ENCODE measurements around the gene CYB561.

The CYB561 gene

GRCh38 chr17:63490329-63490728 lies 44.2 kb upstream of the CYB561 start:
- DNase-seq (ENCODE audit: insufficient read length, low spot score): no peak
- TF ChIP-seq TAF1 (IDR thresholded peaks at IDR 0.05; ENCODE audit: low read depth, low read length): no peak
- no peak for TF ChIP-seq PAX5 (IDR thresholded peaks at IDR 0.05; ENCODE audit: insufficient read depth, low read length, severe bottlenecking)
- no peak for TF ChIP-seq POU2F2 (IDR thresholded peaks at IDR 0.05; ENCODE audit: low read depth, low read length)
- no peak for FAIRE-seq

- no peak for DNase-seq (ENCODE audit: insufficient read length, low spot score)
- no peak for TF ChIP-seq POU2F2 (IDR thresholded peaks at IDR 0.05; ENCODE audit: low read depth, low read length)
- no peak for TF ChIP-seq SPI1 (IDR thresholded peaks at IDR 0.05; ENCODE audit: low read depth, low read length)
- TF ChIP-seq POLR2A (IDR thresholded peaks at IDR 0.05; ENCODE audit: low read depth, low read length): no peak
- TF ChIP-seq PAX5 (IDR thresholded peaks at IDR 0.05; ENCODE audit: insufficient read depth, low read length, severe bottlenecking): no peak
Measured at GRCh38 chr17:63489291-63489690, 43.2 kb upstream of the CYB561 start.

GRCh38 chr17:63488851-63489250 lies 42.7 kb upstream of the CYB561 start:
- DNase-seq (ENCODE audit: insufficient read length, low spot score): no peak
- no peak for FAIRE-seq
- TF ChIP-seq TAF1 (IDR thresholded peaks at IDR 0.05; ENCODE audit: low read depth, low read length) (no peak), SPI1 (IDR thresholded peaks at IDR 0.05; ENCODE audit: low read depth, low read length) (no peak), POU2F2 (IDR thresholded peaks at IDR 0.05; ENCODE audit: low read depth, low read length) (no peak), POLR2A (IDR thresholded peaks at IDR 0.05; ENCODE audit: low read depth, low read length) (no peak), POLR2AphosphoS5 (IDR thresholded peaks at IDR 0.05; ENCODE audit: low read depth, low read length) (no peak), PAX5 (IDR thresholded peaks at IDR 0.05; ENCODE audit: insufficient read depth, low read length, severe bottlenecking) (no peak)

More at GRCh38 chr17:63489291-63489690, 43.2 kb upstream of the CYB561 start:
- FAIRE-seq: no peak

GRCh38 chr17:63487014-63487339 lies 40.9 kb upstream of the CYB561 start:
- no peak for FAIRE-seq
- DNase-seq (ENCODE audit: insufficient read length, low spot score): no peak
- TF ChIP-seq PAX5 (IDR thresholded peaks at IDR 0.05; ENCODE audit: insufficient read depth, low read length, severe bottlenecking) (no peak), SPI1 (IDR thresholded peaks at IDR 0.05; ENCODE audit: low read depth, low read length) (no peak), POLR2A (IDR thresholded peaks at IDR 0.05; ENCODE audit: low read depth, low read length) (no peak), TAF1 (IDR thresholded peaks at IDR 0.05; ENCODE audit: low read depth, low read length) (no peak), POU2F2 (IDR thresholded peaks at IDR 0.05; ENCODE audit: low read depth, low read length) (no peak), POLR2AphosphoS5 (IDR thresholded peaks at IDR 0.05; ENCODE audit: low read depth, low read length) (no peak)

- TF ChIP-seq TAF1 (IDR thresholded peaks at IDR 0.05; ENCODE audit: low read depth, low read length): no peak
- TF ChIP-seq PAX5 (IDR thresholded peaks at IDR 0.05; ENCODE audit: insufficient read depth, low read length, severe bottlenecking): no peak
- no peak for TF ChIP-seq POLR2AphosphoS5 (IDR thresholded peaks at IDR 0.05; ENCODE audit: low read depth, low read length)
- TF ChIP-seq SPI1 (IDR thresholded peaks at IDR 0.05; ENCODE audit: low read depth, low read length): no peak
- no peak for TF ChIP-seq POU2F2 (IDR thresholded peaks at IDR 0.05; ENCODE audit: low read depth, low read length)
- TF ChIP-seq POLR2A (IDR thresholded peaks at IDR 0.05; ENCODE audit: low read depth, low read length): no peak
- DNase-seq (ENCODE audit: insufficient read length, low spot score): no peak
- no peak for FAIRE-seq
Measured at GRCh38 chr17:63486317-63487013, 40.4 kb upstream of the CYB561 start.

GRCh38 chr17:63483655-63484575 lies 37.8 kb upstream of the CYB561 start:
- DNase-seq (ENCODE audit: insufficient read length, low spot score) (no peak), FAIRE-seq (no peak)
- no peak for TF ChIP-seq POLR2AphosphoS5 (IDR thresholded peaks at IDR 0.05; ENCODE audit: low read depth, low read length)
- TF ChIP-seq PAX5 (IDR thresholded peaks at IDR 0.05; ENCODE audit: insufficient read depth, low read length, severe bottlenecking): no peak
- no peak for TF ChIP-seq TAF1 (IDR thresholded peaks at IDR 0.05; ENCODE audit: low read depth, low read length)
- no peak for TF ChIP-seq POLR2A (IDR thresholded peaks at IDR 0.05; ENCODE audit: low read depth, low read length)
- no peak for TF ChIP-seq SPI1 (IDR thresholded peaks at IDR 0.05; ENCODE audit: low read depth, low read length)
- no peak for TF ChIP-seq POU2F2 (IDR thresholded peaks at IDR 0.05; ENCODE audit: low read depth, low read length)

GRCh38 chr17:63483038-63483437 lies 36.9 kb upstream of the CYB561 start:
- DNase-seq (ENCODE audit: insufficient read length, low spot score): no peak
- TF ChIP-seq POLR2AphosphoS5 (IDR thresholded peaks at IDR 0.05; ENCODE audit: low read depth, low read length): no peak
- no peak for TF ChIP-seq SPI1 (IDR thresholded peaks at IDR 0.05; ENCODE audit: low read depth, low read length)
- TF ChIP-seq POU2F2 (IDR thresholded peaks at IDR 0.05; ENCODE audit: low read depth, low read length): no peak
- no peak for TF ChIP-seq PAX5 (IDR thresholded peaks at IDR 0.05; ENCODE audit: insufficient read depth, low read length, severe bottlenecking)
- TF ChIP-seq TAF1 (IDR thresholded peaks at IDR 0.05; ENCODE audit: low read depth, low read length): no peak
- no peak for TF ChIP-seq POLR2A (IDR thresholded peaks at IDR 0.05; ENCODE audit: low read depth, low read length)
- FAIRE-seq: no peak

- FAIRE-seq (no peak), DNase-seq (ENCODE audit: insufficient read length, low spot score) (no peak)
- TF ChIP-seq POU2F2 (IDR thresholded peaks at IDR 0.05; ENCODE audit: low read depth, low read length) (no peak), POLR2A (IDR thresholded peaks at IDR 0.05; ENCODE audit: low read depth, low read length) (no peak)
Measured at GRCh38 chr17:63482509-63482908, 36.4 kb upstream of the CYB561 start.

GRCh38 chr17:63481488-63481870 lies 35.4 kb upstream of the CYB561 start:
- no peak for FAIRE-seq
- DNase-seq (ENCODE audit: insufficient read length, low spot score): no peak
- TF ChIP-seq SPI1 (IDR thresholded peaks at IDR 0.05; ENCODE audit: low read depth, low read length): no peak
- TF ChIP-seq TAF1 (IDR thresholded peaks at IDR 0.05; ENCODE audit: low read depth, low read length): no peak
- TF ChIP-seq POLR2AphosphoS5 (IDR thresholded peaks at IDR 0.05; ENCODE audit: low read depth, low read length): no peak
- no peak for TF ChIP-seq PAX5 (IDR thresholded peaks at IDR 0.05; ENCODE audit: insufficient read depth, low read length, severe bottlenecking)
- TF ChIP-seq POLR2A (IDR thresholded peaks at IDR 0.05; ENCODE audit: low read depth, low read length): no peak
- no peak for TF ChIP-seq POU2F2 (IDR thresholded peaks at IDR 0.05; ENCODE audit: low read depth, low read length)
